HL-60 (cell line): ENCODE results near the gene TRAK2.

Experiments used
- CTCF ChIP-seq: IDR thresholded peaks from one replicate; pipeline ENCODE4 v1.5.1; 2011; ENCODE audit warnings: low read length, control low read depth, inconsistent platforms; ENCODE audit not compliant: insufficient read depth
- POLR2AphosphoS5 ChIP-seq: IDR thresholded peaks from 2 replicates; pipeline ENCODE4 v1.6.1; 2012; ENCODE audit warnings: low read depth
- REST ChIP-seq: IDR thresholded peaks from 2 replicates; pipeline ENCODE4 v1.6.1; 2012; ENCODE audit warnings: low read depth; ENCODE audit not compliant: insufficient replicate concordance

- no peak for TF ChIP-seq CTCF
- TF ChIP-seq POLR2AphosphoS5, result no peak
- no peak for TF ChIP-seq REST
Observed at GRCh38 chr2:201500534-201500933, 49.3 kb upstream of the TRAK2 start.
